Peyer's patch (tissue), 4 donors: ENCODE measurements around the gene POLA1.

Experiments used
- POLR2A ChIP-seq, 2 donors: fragments of 450-650 bp; IDR thresholded peaks; one replicate each; pipeline ENCODE4 v1.5.1; 2017; ENCODE audit warnings: antibody characterized with exemption in 2 of 2, mild to moderate bottlenecking in 2 of 2, moderate library complexity in 2 of 2
- TF ChIP-seq, protein P1 (sequence below), 6 experiments: fragments of 450-650 bp in 4 of 6; fragments of 200-600 bp in 2 of 6; sonication (generic) in 1 of 6; IDR thresholded peaks; one replicate each; pipeline ENCODE4 v1.5.1; 2017 to 2019; ENCODE audit warnings: antibody characterized with exemption in 6 of 6, mild to moderate bottlenecking in 3 of 6, moderate library complexity in 1 of 6

DNA sequence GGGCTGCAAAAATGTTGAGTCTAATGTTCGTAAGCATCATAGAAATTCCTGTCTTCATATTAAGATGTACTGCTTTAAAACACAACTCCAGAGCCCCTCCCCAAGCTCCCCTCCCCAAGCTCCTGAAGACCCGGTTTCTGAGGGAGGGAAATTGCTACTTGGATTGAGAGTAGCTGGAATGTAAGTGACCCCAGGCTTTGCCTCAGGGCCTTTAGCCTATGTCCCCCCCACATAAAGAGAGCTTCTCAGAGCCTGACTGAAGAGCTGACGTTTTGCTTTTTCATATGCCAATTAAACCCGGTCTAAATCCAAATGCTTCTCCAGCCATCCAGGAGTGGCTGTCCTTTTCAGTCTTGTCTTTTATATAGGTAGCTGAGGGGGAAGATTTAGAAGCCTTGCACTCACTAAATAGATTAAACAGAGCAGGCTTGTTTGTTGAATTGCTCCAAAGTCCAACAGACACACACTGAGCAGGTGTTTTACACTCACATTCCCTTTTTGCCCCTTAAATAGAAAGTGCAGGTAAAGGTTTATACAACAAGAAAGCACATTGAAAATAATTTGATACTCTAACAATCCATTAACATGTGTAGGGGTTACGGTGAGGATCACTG lies 302.5 kb downstream of the POLA1 start:
- TF ChIP-seq, protein P1, sequence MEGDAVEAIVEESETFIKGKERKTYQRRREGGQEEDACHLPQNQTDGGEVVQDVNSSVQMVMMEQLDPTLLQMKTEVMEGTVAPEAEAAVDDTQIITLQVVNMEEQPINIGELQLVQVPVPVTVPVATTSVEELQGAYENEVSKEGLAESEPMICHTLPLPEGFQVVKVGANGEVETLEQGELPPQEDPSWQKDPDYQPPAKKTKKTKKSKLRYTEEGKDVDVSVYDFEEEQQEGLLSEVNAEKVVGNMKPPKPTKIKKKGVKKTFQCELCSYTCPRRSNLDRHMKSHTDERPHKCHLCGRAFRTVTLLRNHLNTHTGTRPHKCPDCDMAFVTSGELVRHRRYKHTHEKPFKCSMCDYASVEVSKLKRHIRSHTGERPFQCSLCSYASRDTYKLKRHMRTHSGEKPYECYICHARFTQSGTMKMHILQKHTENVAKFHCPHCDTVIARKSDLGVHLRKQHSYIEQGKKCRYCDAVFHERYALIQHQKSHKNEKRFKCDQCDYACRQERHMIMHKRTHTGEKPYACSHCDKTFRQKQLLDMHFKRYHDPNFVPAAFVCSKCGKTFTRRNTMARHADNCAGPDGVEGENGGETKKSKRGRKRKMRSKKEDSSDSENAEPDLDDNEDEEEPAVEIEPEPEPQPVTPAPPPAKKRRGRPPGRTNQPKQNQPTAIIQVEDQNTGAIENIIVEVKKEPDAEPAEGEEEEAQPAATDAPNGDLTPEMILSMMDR (IDR thresholded peaks at IDR 0.05) = no peak
- no peak for TF ChIP-seq POLR2A (IDR thresholded peaks at IDR 0.05)
